ENCODE measurements around the gene SPRED3. TPM values are rescaled to one million over a fixed set of nuclear protein-coding genes. Genes with fewer than 3 reads are reported as not detected.

The SPRED3 gene
- total RNA-seq, 1 donor from 2014 or later, result 0.62 TPM

DNA sequence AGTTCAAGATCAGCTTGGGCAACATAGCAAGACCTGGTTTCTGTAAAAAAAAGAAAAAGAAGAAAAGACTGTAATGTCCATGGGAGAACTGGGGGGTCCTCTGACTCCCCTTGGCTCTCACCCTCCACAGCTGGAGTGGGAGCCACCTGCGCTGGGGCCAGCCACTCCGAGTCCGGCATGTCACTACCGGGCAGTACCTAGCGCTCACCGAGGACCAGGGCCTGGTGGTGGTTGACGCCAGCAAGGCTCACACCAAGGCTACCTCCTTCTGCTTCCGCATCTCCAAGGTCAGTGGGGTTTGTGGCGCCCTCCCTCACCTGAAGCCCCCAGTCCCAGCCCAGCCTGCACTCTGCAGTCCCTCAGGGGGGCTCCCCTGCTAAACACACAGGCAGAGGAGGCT, 59.7 kb downstream of the SPRED3 start:
- Histone ChIP-seq H3K36me3 (no peaks in the 10 kb centered on the region), H3K4me1 (no peaks in the 10 kb centered on the region), H3K27ac (no peak overlapping the region), H3K9me3 (no peaks in the 10 kb centered on the region), H3K4me3 (no peak overlapping the region), H3K27me3 (ENCODE audit: low read depth) (no peaks in the 10 kb centered on the region)
- no peak for ATAC-seq
- TF ChIP-seq, protein P1, sequence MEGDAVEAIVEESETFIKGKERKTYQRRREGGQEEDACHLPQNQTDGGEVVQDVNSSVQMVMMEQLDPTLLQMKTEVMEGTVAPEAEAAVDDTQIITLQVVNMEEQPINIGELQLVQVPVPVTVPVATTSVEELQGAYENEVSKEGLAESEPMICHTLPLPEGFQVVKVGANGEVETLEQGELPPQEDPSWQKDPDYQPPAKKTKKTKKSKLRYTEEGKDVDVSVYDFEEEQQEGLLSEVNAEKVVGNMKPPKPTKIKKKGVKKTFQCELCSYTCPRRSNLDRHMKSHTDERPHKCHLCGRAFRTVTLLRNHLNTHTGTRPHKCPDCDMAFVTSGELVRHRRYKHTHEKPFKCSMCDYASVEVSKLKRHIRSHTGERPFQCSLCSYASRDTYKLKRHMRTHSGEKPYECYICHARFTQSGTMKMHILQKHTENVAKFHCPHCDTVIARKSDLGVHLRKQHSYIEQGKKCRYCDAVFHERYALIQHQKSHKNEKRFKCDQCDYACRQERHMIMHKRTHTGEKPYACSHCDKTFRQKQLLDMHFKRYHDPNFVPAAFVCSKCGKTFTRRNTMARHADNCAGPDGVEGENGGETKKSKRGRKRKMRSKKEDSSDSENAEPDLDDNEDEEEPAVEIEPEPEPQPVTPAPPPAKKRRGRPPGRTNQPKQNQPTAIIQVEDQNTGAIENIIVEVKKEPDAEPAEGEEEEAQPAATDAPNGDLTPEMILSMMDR (IDR thresholded peaks at IDR 0.05), result no peak
- intact Hi-C loops (cut with DNase I), result no loop called here
- no peak for DNase-seq

Other genes starting within 250 kb of the SPRED3 start
- gene DPF1, start 164.5 kb upstream of the SPRED3 start, total RNA-seq, result not detected
- 65.0 TPM for gene PPP1R14A, start 132.3 kb upstream of the SPRED3 start, total RNA-seq
- 202 TPM for gene SPINT2, start 124.1 kb upstream of the SPRED3 start, total RNA-seq
- 35.6 TPM for gene C19orf33, start 84.4 kb upstream of the SPRED3 start, total RNA-seq
- gene YIF1B, start 72.8 kb upstream of the SPRED3 start, total RNA-seq, result 38.9 TPM
- 11.5 TPM for gene KCNK6, start 68.9 kb upstream of the SPRED3 start, total RNA-seq
- gene CATSPERG, start 52.9 kb upstream of the SPRED3 start, total RNA-seq, result 10.9 TPM
- 113 TPM for gene PSMD8, start 14.1 kb upstream of the SPRED3 start, total RNA-seq
- gene GGN, start 663 bp upstream of the SPRED3 start, total RNA-seq, result 0.59 TPM
- 21.1 TPM for gene FAM98C, start 14.4 kb downstream of the SPRED3 start, total RNA-seq
- gene RASGRP4, start 37.5 kb downstream of the SPRED3 start, total RNA-seq, result 13.5 TPM
- gene RYR1, start 45.0 kb downstream of the SPRED3 start, total RNA-seq, result 9.2 TPM
- gene MAP4K1, start 229.3 kb downstream of the SPRED3 start, total RNA-seq, result 11.4 TPM
- 229 TPM for gene EIF3K, start 230.5 kb downstream of the SPRED3 start, total RNA-seq